HG03439 (cell line): ENCODE results near the gene FOXP1.

Source experiments
- ATAC-seq: cut with Tn5 transposase; IDR thresholded peaks from one replicate; pipeline ENCODE4 v1.9.1; 2021; ENCODE audit warnings: mild to moderate bottlenecking, moderate library complexity; ENCODE audit not compliant: unreplicated experiment

The FOXP1 gene

GRCh38 chr3:71406972-71407810, 176.3 kb downstream of the FOXP1 start:
- no peak for ATAC-seq

DNA sequence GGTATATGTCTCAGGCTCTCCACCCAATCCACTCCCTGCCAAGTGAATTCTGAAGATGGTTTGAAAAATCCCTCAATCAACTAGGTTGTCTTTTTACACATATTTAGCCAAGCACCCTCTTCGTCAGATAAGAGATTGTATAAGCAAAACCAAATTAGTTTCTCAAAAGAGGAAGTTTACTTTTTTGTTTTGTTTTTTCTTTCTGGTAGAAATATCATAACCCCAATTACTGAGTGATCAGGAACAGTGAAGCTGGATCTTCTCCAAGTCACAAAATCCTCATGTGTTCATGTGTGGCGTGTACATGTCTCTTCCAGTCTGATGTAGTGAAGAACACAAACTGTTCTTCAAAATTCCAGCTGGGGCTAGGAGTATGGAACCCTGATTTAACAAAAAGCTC, 180.6 kb downstream of the FOXP1 start:
- ATAC-seq: no peak

DNA sequence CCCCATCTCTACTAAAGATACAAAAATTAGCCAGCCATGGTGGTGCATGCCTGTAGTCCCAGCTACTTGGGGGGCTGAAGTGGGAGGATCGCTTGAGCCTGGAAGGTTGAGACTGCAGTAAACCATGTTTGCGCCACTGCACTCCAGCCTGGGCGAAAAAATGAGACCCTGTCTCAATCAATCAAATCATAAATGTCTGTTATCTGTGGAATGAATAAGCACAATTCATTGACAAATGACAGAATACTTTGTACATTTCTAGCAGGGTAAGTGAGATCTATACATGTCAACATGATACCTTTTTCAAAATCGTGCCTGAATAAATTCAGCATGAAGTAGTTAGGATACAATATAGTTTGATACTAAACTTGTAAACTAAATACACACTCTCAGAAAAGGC, 181.2 kb downstream of the FOXP1 start:
- ATAC-seq: no peak

DNA sequence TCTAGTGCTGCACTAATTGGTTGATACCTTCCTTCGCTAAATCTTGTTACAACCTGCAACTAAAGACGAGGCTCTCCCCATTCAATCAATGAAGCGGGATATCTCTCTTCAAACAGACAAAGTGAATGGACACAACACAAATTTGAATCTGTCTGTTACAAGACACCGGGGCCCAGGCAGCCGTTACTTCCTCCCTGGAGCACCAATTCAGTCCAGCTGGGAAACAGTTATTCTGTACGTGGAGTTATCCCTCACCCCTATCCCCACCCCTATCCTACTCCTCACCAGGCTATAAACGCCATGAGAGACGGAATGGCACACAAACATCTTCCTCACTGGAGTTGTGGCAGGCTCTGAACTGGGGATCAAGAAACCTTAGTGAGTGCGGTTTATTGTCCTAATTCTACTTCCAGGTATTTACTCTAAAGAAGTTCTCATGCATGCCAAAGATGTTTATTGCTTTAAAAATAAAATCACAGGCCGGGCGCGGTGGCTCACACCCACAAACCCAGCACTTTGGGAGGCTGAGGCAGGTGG, 181.8 kb downstream of the FOXP1 start:
- ATAC-seq: no peak

DNA sequence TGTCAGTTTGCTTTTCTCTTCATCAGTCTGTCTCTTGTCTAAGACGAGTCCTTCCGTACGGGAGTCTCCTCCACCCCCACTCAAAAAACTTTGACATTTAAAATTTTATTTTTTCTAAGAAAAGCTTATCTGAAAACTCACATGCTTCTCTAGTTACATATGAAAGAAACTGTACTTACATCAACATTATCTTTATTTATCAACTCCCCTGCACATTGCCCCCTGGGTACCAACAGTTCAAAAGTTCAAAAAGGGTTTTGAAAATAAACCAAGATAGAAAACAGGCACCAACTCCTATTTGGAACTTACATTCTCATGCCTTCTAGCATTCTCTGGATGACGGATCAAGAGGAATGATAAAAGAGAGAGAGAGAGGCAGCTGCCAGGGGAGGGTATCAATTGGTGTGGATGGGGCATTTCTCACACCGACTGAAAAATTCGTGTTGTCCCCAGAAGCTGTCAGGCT, 182.5 kb downstream of the FOXP1 start:
- ATAC-seq: no peak

DNA sequence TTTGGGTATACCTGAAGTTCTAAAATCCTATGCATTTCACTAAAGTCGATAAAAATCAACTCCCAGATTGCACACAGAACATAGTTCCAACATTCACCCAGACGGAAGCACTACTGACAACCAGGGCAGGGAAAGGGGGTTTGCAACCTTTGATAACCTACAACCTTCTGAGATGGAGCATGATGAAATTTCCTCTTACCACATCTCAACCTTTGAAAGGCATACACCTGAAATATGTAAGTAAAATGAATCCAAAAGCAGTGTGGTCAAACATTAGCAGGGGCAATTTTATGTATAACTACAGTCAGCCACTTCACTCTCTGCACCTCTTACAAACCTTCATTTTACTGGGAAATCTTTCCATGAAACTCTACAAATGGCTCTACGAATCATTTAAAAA, 184.1 kb downstream of the FOXP1 start:
- ATAC-seq: no peak

DNA sequence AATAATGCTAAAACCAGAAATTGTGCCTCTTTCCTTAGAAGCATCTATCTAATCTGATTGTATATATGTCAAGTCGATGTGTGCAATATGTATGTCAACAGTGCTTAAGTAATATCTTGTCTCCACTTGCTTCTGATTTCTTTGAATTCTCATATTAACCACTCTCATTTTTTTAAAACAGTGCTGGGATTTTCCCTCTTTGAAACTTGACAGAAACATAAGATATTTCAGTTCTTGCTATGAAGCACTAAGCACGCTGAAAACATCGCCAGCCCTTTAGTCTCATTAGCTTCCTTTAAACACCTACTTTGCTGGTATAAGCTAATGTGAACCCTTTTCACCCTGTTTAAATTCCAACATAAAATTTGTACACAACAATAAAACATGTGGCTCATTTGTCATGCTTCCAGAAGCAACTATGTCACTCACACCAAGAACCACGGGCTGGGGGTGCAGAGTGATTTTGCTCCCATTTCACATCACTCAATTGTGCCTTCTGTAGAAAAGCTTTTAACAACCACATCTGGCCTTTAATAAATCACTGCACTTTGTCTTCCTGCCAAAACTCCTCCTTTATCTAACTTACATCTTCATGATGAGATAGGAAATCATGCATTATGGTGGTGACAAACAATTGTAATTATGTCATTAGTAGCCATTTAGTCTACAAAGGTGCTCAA, 185.2 kb downstream of the FOXP1 start:
- ATAC-seq: no peak

GRCh38 chr3:71397726-71398125, 185.8 kb downstream of the FOXP1 start:
- ATAC-seq: no peak

DNA sequence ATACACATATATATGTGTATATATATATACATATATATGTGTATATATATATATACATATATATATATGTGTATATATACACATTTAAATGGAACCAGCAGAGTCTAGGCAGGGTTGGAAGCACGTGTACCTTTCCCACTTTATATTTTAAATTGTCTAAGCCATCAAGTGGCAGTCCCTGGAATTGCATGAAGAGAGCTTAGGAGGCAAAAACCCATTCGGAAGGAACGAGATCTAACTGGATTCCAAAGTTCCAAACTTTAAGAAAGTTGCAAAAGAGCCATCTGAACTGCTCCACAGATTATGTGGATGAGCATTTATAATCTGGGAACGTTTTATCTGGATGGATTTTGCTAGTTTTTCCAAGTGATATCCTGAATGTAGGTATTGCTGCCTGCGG, 186.5 kb downstream of the FOXP1 start:
- no peak for ATAC-seq

- ATAC-seq: no peak
Measured at GRCh38 chr3:71395927-71396695, 187.4 kb downstream of the FOXP1 start.

- ATAC-seq: no peak
Measured at GRCh38 chr3:71395470-71395869, 188.1 kb downstream of the FOXP1 start.

- no peak for ATAC-seq
Measured at GRCh38 chr3:71393745-71394144, 189.8 kb downstream of the FOXP1 start.

- peak; percentile 55 for ATAC-seq
Measured at GRCh38 chr3:71393093-71393492, 190.4 kb downstream of the FOXP1 start.

DNA sequence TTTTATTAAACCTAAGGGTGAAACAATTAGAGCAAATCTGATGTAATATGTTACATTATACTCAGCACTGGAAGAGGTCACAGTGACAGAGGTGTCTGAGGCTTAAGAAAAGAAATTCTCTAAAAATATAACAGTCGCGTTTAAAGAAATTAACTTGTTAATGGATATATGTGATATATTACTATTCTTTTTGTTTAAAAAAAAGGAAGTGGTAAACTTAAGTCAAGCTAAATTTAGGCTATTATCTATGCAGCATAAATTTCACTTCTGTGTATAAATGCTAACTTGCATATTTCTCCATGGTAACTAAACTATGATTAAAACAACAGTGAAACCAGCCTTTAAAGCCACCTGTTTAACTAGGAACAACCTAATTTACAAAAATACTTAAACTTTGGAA, 191.3 kb downstream of the FOXP1 start:
- ATAC-seq: peak; percentile 84

DNA sequence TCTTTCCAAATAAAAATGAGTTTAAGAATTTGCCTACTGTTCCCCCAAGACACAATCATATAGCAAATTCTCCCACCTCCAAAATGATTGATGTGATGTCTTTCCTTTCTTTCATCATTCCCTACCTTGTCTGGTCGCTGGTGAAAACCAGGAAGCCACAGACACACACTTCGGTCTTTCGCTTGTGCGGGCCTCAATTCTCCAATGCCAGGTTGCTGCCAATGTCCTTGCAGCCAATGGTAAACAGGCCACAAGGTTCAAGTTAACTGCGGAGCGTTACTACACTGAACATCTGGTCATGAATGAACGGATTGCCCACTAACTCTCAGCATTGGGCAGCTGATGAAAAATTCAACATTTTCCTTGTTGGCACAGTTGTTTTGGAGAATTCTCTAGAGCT, 192.2 kb downstream of the FOXP1 start:
- ATAC-seq: no peak

DNA sequence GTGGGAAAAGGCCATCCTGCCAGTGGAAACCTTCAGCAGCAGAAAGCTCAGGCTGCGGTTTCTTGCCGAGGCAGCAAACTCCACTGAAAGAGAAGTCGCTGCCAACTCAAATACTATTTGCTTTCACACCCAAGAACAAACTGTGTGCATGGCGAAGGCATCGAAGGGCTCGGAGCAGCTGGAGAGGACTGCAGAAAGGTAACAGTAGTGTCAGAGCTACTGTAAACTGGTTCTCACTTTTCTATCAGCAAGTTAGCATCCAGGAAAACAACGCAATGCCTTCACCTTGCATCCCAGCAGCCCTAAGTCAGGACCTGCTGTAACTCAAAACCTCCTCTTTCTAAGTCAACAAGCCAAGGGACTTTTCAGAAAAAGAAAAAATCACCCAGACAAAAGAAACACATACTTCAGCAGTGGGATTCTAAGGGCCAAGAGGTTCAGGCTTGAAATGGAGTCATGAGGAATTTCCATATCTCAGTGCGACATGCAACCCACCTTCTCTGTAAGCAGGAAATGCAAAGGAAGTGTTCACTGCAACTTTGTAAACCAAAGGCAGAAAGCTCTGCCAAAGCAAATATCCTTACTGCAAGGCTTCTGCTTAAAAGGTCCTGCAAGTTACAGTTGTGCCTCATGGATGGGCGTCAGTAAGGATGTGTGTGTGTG, 193.5 kb downstream of the FOXP1 start:
- ATAC-seq: no peak

- no peak for ATAC-seq
Measured at GRCh38 chr3:71389191-71389590, 194.3 kb downstream of the FOXP1 start.

DNA sequence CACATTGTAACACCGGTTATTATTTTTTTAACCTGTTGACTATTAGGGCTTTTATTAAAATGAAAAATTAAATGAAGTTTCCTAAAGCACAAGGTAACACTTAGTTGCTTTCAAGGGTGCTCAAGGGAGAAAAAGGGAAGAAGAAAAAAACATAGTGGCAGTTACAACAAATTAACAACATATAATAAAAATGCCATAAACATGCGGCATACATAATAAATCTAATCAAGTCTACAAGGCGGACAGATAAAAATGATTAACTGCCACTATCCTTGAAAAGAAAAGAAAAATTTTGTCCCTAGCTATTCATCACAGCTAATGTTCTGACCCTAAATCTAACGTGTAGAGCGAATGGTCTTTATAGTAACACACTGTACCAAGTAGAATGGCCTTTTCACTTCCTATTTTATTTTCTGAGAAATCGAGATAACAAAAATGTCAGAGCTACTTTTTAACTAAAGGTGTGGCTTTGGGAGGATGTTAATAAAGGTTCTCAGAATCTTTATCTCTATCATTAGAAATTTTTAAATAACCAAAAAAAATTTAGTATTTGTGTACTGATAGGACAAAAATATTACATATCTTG, 194.9 kb downstream of the FOXP1 start:
- ATAC-seq: no peak

- ATAC-seq: no peak
Measured at GRCh38 chr3:71387586-71387985, 195.9 kb downstream of the FOXP1 start.
